ENCODE data around the gene PGLYRP2. TPM values are rescaled to one million over a fixed set of nuclear protein-coding genes. Genes with fewer than 3 reads are reported as not detected.

The PGLYRP2 gene, protein sequence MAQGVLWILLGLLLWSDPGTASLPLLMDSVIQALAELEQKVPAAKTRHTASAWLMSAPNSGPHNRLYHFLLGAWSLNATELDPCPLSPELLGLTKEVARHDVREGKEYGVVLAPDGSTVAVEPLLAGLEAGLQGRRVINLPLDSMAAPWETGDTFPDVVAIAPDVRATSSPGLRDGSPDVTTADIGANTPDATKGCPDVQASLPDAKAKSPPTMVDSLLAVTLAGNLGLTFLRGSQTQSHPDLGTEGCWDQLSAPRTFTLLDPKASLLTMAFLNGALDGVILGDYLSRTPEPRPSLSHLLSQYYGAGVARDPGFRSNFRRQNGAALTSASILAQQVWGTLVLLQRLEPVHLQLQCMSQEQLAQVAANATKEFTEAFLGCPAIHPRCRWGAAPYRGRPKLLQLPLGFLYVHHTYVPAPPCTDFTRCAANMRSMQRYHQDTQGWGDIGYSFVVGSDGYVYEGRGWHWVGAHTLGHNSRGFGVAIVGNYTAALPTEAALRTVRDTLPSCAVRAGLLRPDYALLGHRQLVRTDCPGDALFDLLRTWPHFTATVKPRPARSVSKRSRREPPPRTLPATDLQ
- not detected in 2 replicates for total RNA-seq

DNA sequence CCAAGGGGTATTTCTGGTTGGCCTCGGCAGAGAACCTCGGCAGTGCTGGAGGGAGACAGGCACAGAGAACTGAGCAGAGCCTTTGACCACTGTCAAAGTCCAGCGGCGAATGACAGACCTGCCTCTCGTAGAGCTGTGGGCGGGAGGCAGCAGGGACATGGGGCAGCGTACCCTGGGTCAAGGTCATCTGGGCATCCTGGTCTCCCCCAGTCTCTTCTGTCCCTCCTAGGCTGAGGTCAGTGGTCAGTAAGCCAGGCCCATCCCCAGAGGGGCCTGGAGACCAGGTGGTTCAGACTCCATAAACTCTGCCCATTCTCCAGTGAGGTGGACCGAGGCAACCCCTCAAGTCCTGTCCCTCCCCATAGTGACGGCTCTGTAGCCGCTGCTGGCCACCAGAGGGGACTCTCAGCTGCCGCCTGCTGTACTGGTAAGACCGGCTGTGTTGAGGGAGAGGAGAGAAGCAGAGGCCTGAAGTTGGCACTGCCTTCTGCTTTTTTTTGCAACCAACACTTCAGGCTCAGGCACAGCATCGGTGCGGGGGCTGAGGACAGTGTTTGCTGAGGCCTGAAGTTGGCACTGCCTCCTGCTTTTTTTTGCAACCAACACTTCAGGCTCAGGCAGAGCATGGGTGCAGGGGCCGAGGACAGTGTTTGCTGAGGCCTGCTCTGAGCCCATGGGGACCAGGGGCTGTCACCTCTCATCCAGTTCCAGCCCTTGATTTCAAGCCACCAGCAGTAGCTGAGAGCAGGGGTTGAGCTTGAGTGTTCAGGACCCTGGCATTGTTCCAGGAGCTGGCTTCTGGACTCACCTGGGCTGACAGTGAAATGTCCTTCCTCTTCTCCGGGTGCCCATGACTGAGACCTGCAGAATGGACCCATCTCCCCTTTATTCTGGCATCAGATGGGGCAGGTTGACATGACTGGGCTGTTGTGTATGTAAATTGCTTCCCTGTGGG, at the start of gene PGLYRP2:
Gene PGLYRP2, minus strand, starts transcription at position 111 of the 955 bp plus-strand sequence. CDS start 130 bp downstream, outside the sequence.

DNA sequence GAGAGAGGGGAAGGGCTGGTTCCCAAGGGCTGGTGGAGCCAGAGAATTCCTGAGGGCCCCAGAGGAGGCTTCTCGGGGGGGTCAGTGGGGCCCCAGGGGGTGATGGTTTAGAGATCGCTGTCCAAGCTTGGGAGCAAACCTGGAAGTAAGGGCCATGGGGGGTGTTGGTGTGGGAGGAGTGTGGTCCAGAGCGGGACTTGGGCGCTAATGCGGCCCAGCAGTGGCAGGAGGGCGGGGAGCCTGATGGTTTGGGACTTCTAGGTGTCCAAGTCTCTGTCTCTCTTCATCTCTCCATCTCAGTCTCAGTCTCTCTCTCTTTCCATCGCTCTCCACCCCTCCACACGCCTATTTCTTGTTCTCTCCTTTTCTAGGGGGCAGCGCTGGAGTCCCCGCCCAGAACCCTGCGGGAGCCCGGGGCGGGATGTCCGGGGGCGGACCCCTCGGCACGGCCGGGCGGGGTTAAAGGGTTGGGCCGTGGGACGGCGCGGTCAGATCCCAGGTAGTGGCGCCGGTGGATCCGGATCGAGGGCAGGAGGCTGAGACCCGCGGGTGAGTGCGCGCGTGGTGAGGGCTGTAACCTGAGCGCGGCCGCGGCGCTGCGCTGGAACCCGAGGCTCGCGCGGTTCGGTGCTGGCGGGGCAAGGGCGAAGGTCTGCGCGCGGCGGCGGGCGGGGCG, 28.9 kb upstream of the PGLYRP2 start, which contains the start of gene CYP4F22:
Gene CYP4F22, plus strand, starts transcription at position 491 of the 676 bp plus-strand sequence. CDS start 16,812 bp downstream, outside the sequence.

DNA sequence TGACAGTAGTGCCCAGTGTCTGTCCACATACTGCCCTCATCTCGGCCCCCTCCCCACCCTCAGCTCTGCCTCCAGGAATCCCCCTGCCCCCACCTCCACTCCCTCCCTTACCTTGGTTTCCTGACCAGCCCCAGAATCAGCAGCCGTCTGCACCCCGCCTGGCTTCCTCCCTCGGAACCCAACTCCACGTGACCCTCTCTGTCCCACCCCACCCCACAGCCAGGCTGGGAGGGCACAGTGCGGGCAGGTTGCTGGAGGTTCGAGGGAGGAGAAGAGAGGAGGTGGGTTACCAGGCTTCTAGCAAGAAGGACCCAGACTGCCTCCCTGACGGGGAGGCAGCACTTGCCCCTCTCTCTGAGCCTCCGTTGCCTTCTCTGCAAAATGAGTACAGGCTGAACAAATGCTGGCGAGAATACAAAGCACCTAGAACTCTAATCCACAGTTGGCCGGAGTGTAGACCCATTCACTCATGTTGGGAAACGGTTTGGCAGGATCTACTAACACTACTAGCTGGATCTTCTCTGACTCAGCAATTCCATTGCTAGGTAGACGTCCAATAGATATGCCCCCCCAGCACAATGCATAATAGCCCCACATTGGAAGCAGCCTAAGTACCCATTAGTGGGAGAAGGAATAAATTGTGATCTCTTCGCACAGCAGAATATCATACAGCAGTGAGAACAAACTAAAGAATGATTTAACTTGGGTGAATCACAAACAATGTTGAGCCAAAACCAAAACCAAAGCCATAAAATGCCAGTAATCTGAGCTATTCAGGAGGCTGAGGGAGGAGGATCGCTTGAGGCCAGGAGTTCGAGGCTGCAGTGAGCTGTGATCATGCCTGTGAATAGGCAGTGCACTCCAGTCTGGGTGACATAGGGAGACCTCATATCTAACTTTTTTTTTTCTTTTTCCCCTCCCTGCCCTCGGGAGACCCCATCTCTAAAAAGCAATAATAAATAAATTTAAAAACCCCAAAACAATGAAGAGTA, 14.6 kb downstream of the PGLYRP2 start, which contains the start of gene RASAL3:
Gene RASAL3, minus strand, starts transcription at position 151 of the 992 bp plus-strand sequence. CDS start 186 bp downstream, outside the sequence.

DNA sequence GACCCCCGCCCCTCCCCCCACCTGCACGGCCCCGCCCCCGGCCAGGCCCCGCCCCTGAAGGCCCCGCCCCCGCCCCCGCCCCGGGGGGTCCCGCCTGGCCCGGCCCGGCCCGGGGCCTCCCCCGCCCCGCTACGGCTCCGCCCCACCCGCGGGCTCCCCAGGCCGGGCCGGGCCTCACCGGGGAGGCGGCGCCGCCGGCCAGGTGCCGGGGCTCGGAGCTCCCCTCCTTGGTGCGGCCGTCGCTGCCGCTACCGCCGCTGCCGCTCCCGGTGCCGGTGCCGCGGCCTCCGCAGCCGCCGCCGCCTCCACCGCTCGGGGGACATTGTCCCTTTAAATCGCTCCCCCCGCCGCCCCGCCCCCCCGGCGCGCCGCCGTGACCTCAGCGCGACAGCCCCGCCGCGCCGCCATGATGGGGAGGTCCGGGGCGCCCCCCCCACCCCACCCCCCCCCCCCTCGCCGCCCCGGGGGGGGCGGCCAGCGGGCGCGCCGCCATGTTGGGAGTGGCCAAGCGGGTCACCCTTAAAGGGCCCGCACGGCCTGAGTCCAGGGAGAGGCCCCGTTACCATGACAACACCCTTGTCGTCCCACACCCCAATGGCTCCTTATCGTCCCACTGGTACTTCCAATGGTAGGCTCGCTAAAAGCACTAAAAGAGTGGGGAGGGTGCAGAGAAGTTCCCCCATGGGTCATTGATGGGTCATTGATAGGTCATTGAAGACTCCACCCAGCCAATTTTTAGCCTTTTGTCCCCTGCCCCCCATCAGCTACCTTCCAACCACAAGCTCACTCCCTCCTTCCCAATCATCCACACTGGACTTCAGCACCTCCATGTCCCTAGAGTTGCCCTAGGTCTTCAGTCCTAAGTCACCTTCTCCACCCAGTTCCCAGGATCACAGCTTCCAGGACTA, 29.4 kb downstream of the PGLYRP2 start, which contains the start of gene WIZ:
Gene WIZ, minus strand, starts transcription at position 337 of the 908 bp plus-strand sequence. CDS start 1,649 bp downstream, outside the sequence.

Small RNA genes within 50 kb of the gene (small RNA-seq; reads per million reads assigned to genes)
- not detected for gene MIR1470

Other genes starting within 250 kb of the PGLYRP2 start
- gene EPHX3, start 247.1 kb downstream of the PGLYRP2 start, total RNA-seq, result 0.32 TPM in 1 of 2 replicates, not detected in the other
- 32.1 and 37.3 TPM in 2 replicates for gene BRD4, start 147.0 kb downstream of the PGLYRP2 start, total RNA-seq
- 18.0 and 21.4 TPM in 2 replicates for gene AKAP8, start 99.7 kb downstream of the PGLYRP2 start, total RNA-seq
- gene AKAP8L, start 60.5 kb downstream of the PGLYRP2 start, total RNA-seq, result 64.2 and 75.5 TPM in 2 replicates
- 15.4 and 17.7 TPM in 2 replicates for gene WIZ, start 29.5 kb downstream of the PGLYRP2 start, total RNA-seq
- gene RASAL3, start 15.0 kb downstream of the PGLYRP2 start, total RNA-seq, result 0.16 TPM in 1 of 2 replicates, not detected in the other
- gene CYP4F22, start 29.0 kb upstream of the PGLYRP2 start, total RNA-seq, result not detected in 2 replicates
- gene CYP4F8, start 135.7 kb upstream of the PGLYRP2 start, total RNA-seq, result not detected in 2 replicates
- gene CYP4F3, start 161.4 kb upstream of the PGLYRP2 start, total RNA-seq, result not detected in 2 replicates
- gene CYP4F12, start 193.6 kb upstream of the PGLYRP2 start, total RNA-seq, result not detected in 2 replicates
- gene OR10H2, start 248.5 kb upstream of the PGLYRP2 start, total RNA-seq, result not detected in 2 replicates

Data from hair follicle dermal papilla cell (primary cell).